Fibroblast of lung (primary cell): ENCODE measurements around the gene FAM185A.
"Not testable (repeated sequence)": the region's sequence is repeated elsewhere in the genome, so short reads cannot be mapped to it uniquely, and the experiment has no call there.

Experiments
- CTCF ChIP-seq, 2 donors: IDR thresholded peaks in 1 of 2; conservative IDR thresholded peaks in 1 of 2; 1 replicate in 1 of 2; 2 replicates in 1 of 2; pipeline ENCODE4 v1.5.1; 2011 to 2012; ENCODE audit warnings: low read length in 2 of 2, control low read depth in 1 of 2, inconsistent platforms in 1 of 2, low read depth in 1 of 2, mild to moderate bottlenecking in 1 of 2
- EZH2 ChIP-seq: IDR thresholded peaks from 2 replicates; pipeline ENCODE4 v1.5.1; 2012; ENCODE audit warnings: low read length, control low read depth, mild to moderate bottlenecking; ENCODE audit errors: missing control alignments

GRCh38 chr7:102742002-102742771 is 6.6 kb upstream of the FAM185A start:
- TF ChIP-seq CTCF (conservative IDR thresholded peaks at IDR 0.05 in 1 of 2, IDR thresholded peaks at IDR 0.05 in 1 of 2; ENCODE audit: low read depth in 1 of 2, low read length in 2 of 2); EZH2: not testable (repeated sequence)
